Sigmoid colon (tissue), 7 donors: ENCODE results near the gene ANKEF1. TPM values are rescaled to one million over a fixed set of nuclear protein-coding genes. Genes with fewer than 3 reads are reported as not detected.

Experiments used
- DNase-seq: peaks from one replicate; pipeline ENCODE4 v3.0.0-alpha.2; 2019
- H3K27ac ChIP-seq, 4 donors: fragments of 200-600 bp; sonication (generic); one replicate each; pipeline ENCODE4 v1.5.1; 2016 to 2019; ENCODE audit warnings: mild to moderate bottlenecking in 1 of 4
- H3K27me3 ChIP-seq, 3 donors: fragments of 200-600 bp; sonication (generic); one replicate each; pipeline ENCODE4 v1.5.1; 2019; ENCODE audit warnings: mild to moderate bottlenecking in 1 of 3
- H3K36me3 ChIP-seq, 4 donors: fragments of 200-600 bp; sonication (generic); one replicate each; pipeline ENCODE4 v1.5.1; 2016 to 2019
- H3K4me1 ChIP-seq, 4 donors: fragments of 200-600 bp; sonication (generic); one replicate each; pipeline ENCODE4 v1.5.1; 2017 to 2019
- H3K4me3 ChIP-seq, 4 donors: fragments of 200-600 bp; sonication (generic); one replicate each; pipeline ENCODE4 v1.5.1; 2017 to 2019; ENCODE audit warnings: mild to moderate bottlenecking in 2 of 4, moderate library complexity in 1 of 4
- H3K9me3 ChIP-seq, 4 donors: fragments of 200-600 bp in 3 of 4; sonication (generic) in 3 of 4; one replicate each; pipeline versions ENCODE4 v1.5.1 to v1.6.1; 2013 to 2019
- CTCF ChIP-seq, 4 experiments: fragments of 450-650 bp in 3 of 4; fragments of 200-600 bp in 1 of 4; IDR thresholded peaks; one replicate each; pipeline ENCODE4 v1.5.1; 2016 to 2019; ENCODE audit warnings: antibody characterized with exemption in 4 of 4, mild to moderate bottlenecking in 3 of 4, moderate library complexity in 2 of 4
- EP300 ChIP-seq, 4 donors: sonication (generic); formaldehyde crosslinking; IDR thresholded peaks; one replicate each; pipeline ENCODE4 v1.6.1; 2017; ENCODE audit warnings: antibody characterized with exemption in 4 of 4
- POLR2A ChIP-seq, 2 donors: fragments of 450-650 bp; IDR thresholded peaks; one replicate each; pipeline ENCODE4 v1.6.1; 2016; ENCODE audit warnings: antibody characterized with exemption in 2 of 2, mild to moderate bottlenecking in 2 of 2, moderate library complexity in 2 of 2
- POLR2AphosphoS5 ChIP-seq, 4 donors: sonication (generic); formaldehyde crosslinking; IDR thresholded peaks; one replicate each; pipeline ENCODE4 v1.6.1; 2017; ENCODE audit warnings: antibody characterized with exemption in 4 of 4
- WGBS, 2 donors: extraction: QIAGEN DNeasy Blood & Tissue Kit; methylation state at CpG; one replicate each; pipeline ENCODE4 v1.1.7; 2013; 5-methylcytosine and 5-hydroxymethylcytosine counted together
- intact Hi-C: fragments of 100-400 bp; cut with DNase I; formaldehyde crosslinking; loops from one replicate; pipeline ENCODE4 v1.15.1; 2023
- polyA plus RNA-seq, 3 donors: library from polyadenylated mRNA; stranded (reverse); fragments of 200-250 nt; gene quantifications; one replicate each; pipeline ENCODE4 v1.2.3, GENCODE V29; 2013
- total RNA-seq, 4 donors: library from RNA; depleted of rRNA; stranded (reverse); fragments of >200 nt; gene quantifications; one replicate each; pipeline ENCODE4 v1.1.0, GENCODE V29; 2016
- donor health status: healthy with polysubstance abuse.
- donor health status: Bipolar disorder and iron deficiency.
- donor health status: healthy.

Gene ANKEF1
- total and polyA plus RNA-seq, 7 donors, result 0.16 to 2.4 (median 1.1) TPM

DNA sequence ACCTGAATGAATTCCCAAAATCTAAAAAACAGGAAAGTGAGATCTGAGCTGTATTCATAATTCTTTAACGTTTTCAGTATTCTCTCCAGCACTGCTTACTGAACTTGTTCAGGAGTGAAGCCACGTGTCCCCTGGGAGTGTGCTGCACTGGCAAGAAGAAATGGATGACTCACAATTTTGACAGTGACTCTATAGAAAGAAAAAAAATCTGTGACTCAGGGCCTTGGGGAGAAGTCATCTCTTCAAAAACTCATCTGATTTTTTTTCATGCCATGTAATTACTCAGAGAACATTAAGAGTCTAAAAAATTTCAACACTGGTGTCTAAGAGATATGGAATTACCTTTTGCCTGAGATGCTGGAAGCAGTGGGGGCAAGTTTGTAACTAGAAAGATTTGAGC, 39.7 kb downstream of the ANKEF1 start:
- H3K9me3 ChIP-seq, result no peaks in the 10 kb centered on the region
- no peak for TF ChIP-seq EP300 (IDR thresholded peaks at IDR 0.05)
- intact Hi-C loops, result no loop called here
- no peak overlapping the region for H3K4me3 ChIP-seq
- no peaks in the 10 kb centered on the region for H3K27me3 ChIP-seq
- H3K36me3 ChIP-seq, result no peaks in the 10 kb centered on the region
- no peak overlapping the region for H3K27ac ChIP-seq
- 63 to 72% methylated on average over 2 of the region's 2 CpGs for WGBS, 2 donors
- DNase-seq, result no peak
- no peaks in the 10 kb centered on the region for H3K4me1 ChIP-seq

GRCh38 chr20:10075606-10076005, 40.8 kb downstream of the ANKEF1 start:
- TF ChIP-seq CTCF (IDR thresholded peaks at IDR 0.05) (no peak), POLR2AphosphoS5 (IDR thresholded peaks at IDR 0.05) (no peak), EP300 (IDR thresholded peaks at IDR 0.05) (no peak), POLR2A (IDR thresholded peaks at IDR 0.05) (no peak)
- intact Hi-C loops, result no loop called here
- H3K4me1 ChIP-seq, result no peaks in the 10 kb centered on the region
- no peak overlapping the region for H3K27ac ChIP-seq
- H3K27me3 ChIP-seq, result no peaks in the 10 kb centered on the region
- no peaks in the 10 kb centered on the region for H3K36me3 ChIP-seq
- H3K9me3 ChIP-seq, result no peaks in the 10 kb centered on the region
- no peak for DNase-seq
- 81 to 90% methylated on average over 2 of the region's 2 CpGs for whole genome bisulfite sequencing, 2 donors
- no peak overlapping the region for H3K4me3 ChIP-seq

- Histone ChIP-seq H3K27me3 (no peaks in the 10 kb centered on the region), H3K9me3 (no peaks in the 10 kb centered on the region), H3K4me3 (no peak overlapping the region), H3K4me1 (no peaks in the 10 kb centered on the region), H3K36me3 (no peaks in the 10 kb centered on the region), H3K27ac (peak overlapping the region in 1 of 4 donors; percentile 25)
- intact Hi-C loops, result no loop called here
- TF ChIP-seq CTCF (IDR thresholded peaks at IDR 0.05), result no peak
- no peak for TF ChIP-seq POLR2A (IDR thresholded peaks at IDR 0.05)
- no peak for TF ChIP-seq EP300 (IDR thresholded peaks at IDR 0.05)
- TF ChIP-seq POLR2AphosphoS5 (IDR thresholded peaks at IDR 0.05), result no peak
- WGBS, 2 donors, result 58 to 59% methylated on average over 5 of the region's 5 CpGs
- no peak for DNase-seq
Measured at GRCh38 chr20:10076126-10077080, 41.6 kb downstream of the ANKEF1 start.

- Histone ChIP-seq H3K4me1 (no peaks in the 10 kb centered on the region), H3K27me3 (no peaks in the 10 kb centered on the region), H3K36me3 (no peaks in the 10 kb centered on the region), H3K9me3 (no peaks in the 10 kb centered on the region), H3K4me3 (no peak overlapping the region), H3K27ac (peak overlapping the region in 1 of 4 donors; percentile 25)
- intact Hi-C loops, result no loop called here
- TF ChIP-seq CTCF (IDR thresholded peaks at IDR 0.05), result no peak
- no peak for TF ChIP-seq POLR2AphosphoS5 (IDR thresholded peaks at IDR 0.05)
- TF ChIP-seq POLR2A (IDR thresholded peaks at IDR 0.05), result no peak
- no peak for TF ChIP-seq EP300 (IDR thresholded peaks at IDR 0.05)
- no peak for DNase-seq
- 50 to 54% methylated on average over 4 of the region's 4 CpGs for WGBS, 2 donors
Measured at GRCh38 chr20:10077081-10077471, 42.3 kb downstream of the ANKEF1 start.

GRCh38 chr20:10077886-10078285, 43.1 kb downstream of the ANKEF1 start:
- peak overlapping the region in 1 of 4 donors; percentile 34 for H3K27ac ChIP-seq

More at GRCh38 chr20:10077886-10078285, 43.1 kb downstream of the ANKEF1 start:
- H3K27me3 ChIP-seq, result no peaks in the 10 kb centered on the region
- WGBS, 2 donors, result 74 to 85% methylated on average over 2 of the region's 2 CpGs
- TF ChIP-seq CTCF (IDR thresholded peaks at IDR 0.05) (no peak), POLR2AphosphoS5 (IDR thresholded peaks at IDR 0.05) (no peak), POLR2A (IDR thresholded peaks at IDR 0.05) (no peak), EP300 (IDR thresholded peaks at IDR 0.05) (no peak)
- intact Hi-C loops, result no loop called here
- no peaks in the 10 kb centered on the region for H3K9me3 ChIP-seq
- DNase-seq, result no peak
- H3K4me1 ChIP-seq, result no peaks in the 10 kb centered on the region
- no peak overlapping the region for H3K4me3 ChIP-seq
- H3K36me3 ChIP-seq, result no peaks in the 10 kb centered on the region
